ENCODE measurements around the gene AMPH.

Gene AMPH

GRCh38 chr7:38541440-38541839, 89.7 kb downstream of the AMPH start:
- Histone ChIP-seq H3K27me3 (ENCODE audit: insufficient read depth, low read depth) (no peaks in the 10 kb centered on the region), H3K27ac (no peak overlapping the region), H3K36me3 (ENCODE audit: insufficient read depth) (no peaks in the 10 kb centered on the region), H3K79me2 (ENCODE audit: insufficient read depth, low read depth) (no peaks in the 10 kb centered on the region), H2AFZ (ENCODE audit: low read depth) (no peak overlapping the region), H3K4me1 (ENCODE audit: low read depth, poor library complexity, severe bottlenecking) (no peaks in the 10 kb centered on the region), H3K4me2 (no peak overlapping the region), H3K9ac (no peak overlapping the region), H3K4me3 (IDR thresholded peaks at IDR 0.05; ENCODE audit: insufficient read depth, low read depth, low read length) (no peak overlapping the region), H4K20me1 (ENCODE audit: insufficient read depth) (no peaks in the 10 kb centered on the region)
- no peak for TF ChIP-seq CTCF (conservative IDR thresholded peaks at IDR 0.05; ENCODE audit: low read depth, low read length)

DNA sequence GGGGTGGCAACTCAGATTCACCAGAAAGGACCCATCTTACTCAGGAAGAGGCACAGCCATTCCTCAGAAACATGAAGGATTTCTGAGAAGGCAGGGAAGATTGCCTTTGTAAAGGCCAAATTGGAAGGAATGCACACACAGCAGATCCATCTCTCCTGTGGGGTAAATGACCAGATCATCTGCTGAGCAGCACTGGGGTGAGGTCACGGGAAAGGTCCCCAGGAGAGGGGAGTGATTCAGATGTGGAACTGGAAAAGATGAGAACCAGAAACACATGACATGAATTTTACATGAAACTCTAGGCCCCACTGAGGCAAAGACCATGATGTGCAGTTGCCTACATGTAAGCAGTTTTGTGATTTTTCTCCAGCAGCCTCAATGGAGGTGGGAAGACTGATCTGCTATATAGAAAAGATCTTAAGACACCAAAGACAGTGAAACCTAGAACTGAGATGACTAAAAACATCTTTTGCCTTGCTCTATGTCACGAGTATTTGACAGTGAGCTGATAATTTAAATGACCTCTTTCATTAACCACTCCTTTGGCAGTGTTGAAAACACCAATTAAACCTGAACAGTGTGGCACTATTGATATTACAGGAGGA, 91.6 kb downstream of the AMPH start:
- H3K36me3 ChIP-seq (ENCODE audit: insufficient read depth): no peaks in the 10 kb centered on the region
- no peak overlapping the region for H2AFZ ChIP-seq (ENCODE audit: low read depth)
- H3K27ac ChIP-seq: no peak overlapping the region
- no peaks in the 10 kb centered on the region for H3K79me2 ChIP-seq (ENCODE audit: insufficient read depth, low read depth)
- no peaks in the 10 kb centered on the region for H3K4me1 ChIP-seq (ENCODE audit: low read depth, poor library complexity, severe bottlenecking)
- no peak overlapping the region for H3K9ac ChIP-seq
- TF ChIP-seq CTCF (conservative IDR thresholded peaks at IDR 0.05; ENCODE audit: low read depth, low read length): no peak
- no peaks in the 10 kb centered on the region for H3K27me3 ChIP-seq (ENCODE audit: insufficient read depth, low read depth)
- H3K4me3 ChIP-seq (IDR thresholded peaks at IDR 0.05; ENCODE audit: insufficient read depth, low read depth, low read length): no peak overlapping the region
- no peaks in the 10 kb centered on the region for H4K20me1 ChIP-seq (ENCODE audit: insufficient read depth)
- no peak overlapping the region for H3K4me2 ChIP-seq

GRCh38 chr7:38535073-38535472, 96.1 kb downstream of the AMPH start:
- H3K9ac ChIP-seq: no peak overlapping the region
- H3K79me2 ChIP-seq (ENCODE audit: insufficient read depth, low read depth): no peaks in the 10 kb centered on the region
- H3K36me3 ChIP-seq (ENCODE audit: insufficient read depth): no peaks in the 10 kb centered on the region
- no peaks in the 10 kb centered on the region for H3K4me1 ChIP-seq (ENCODE audit: low read depth, poor library complexity, severe bottlenecking)
- no peak overlapping the region for H3K4me3 ChIP-seq (IDR thresholded peaks at IDR 0.05; ENCODE audit: insufficient read depth, low read depth, low read length)
- no peak overlapping the region for H2AFZ ChIP-seq (ENCODE audit: low read depth)
- no peaks in the 10 kb centered on the region for H4K20me1 ChIP-seq (ENCODE audit: insufficient read depth)
- no peak for TF ChIP-seq CTCF (conservative IDR thresholded peaks at IDR 0.05; ENCODE audit: low read depth, low read length)
- H3K4me2 ChIP-seq: no peak overlapping the region
- H3K27me3 ChIP-seq (ENCODE audit: insufficient read depth, low read depth): no peaks in the 10 kb centered on the region
- no peak overlapping the region for H3K27ac ChIP-seq

DNA sequence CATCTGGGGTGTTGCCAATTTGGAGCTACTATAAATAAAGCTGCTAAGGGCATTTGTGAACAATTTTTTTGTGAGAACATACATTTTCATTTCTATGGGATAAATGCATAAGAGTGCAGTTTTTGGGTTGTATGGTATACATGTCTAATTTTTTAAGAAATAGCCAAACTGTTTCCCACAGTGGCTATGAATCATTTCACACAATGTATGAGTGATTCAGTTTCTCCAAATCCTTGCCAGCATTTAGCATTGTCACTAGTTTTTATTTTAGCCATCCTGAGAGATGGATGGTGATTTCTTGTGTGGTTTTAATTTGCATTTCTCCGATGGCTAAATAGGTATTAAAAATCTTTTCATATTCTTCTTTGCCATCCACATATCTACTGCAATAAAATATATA, 105.3 kb downstream of the AMPH start:
- H3K27me3 ChIP-seq (ENCODE audit: insufficient read depth, low read depth): no peaks in the 10 kb centered on the region
- no peaks in the 10 kb centered on the region for H4K20me1 ChIP-seq (ENCODE audit: insufficient read depth)
- H3K4me1 ChIP-seq (ENCODE audit: low read depth, poor library complexity, severe bottlenecking): no peaks in the 10 kb centered on the region
- no peaks in the 10 kb centered on the region for H3K36me3 ChIP-seq (ENCODE audit: insufficient read depth)
- H2AFZ ChIP-seq (ENCODE audit: low read depth): no peak overlapping the region
- no peak overlapping the region for H3K4me3 ChIP-seq (IDR thresholded peaks at IDR 0.05; ENCODE audit: insufficient read depth, low read depth, low read length)
- H3K79me2 ChIP-seq (ENCODE audit: insufficient read depth, low read depth): no peaks in the 10 kb centered on the region
- no peak overlapping the region for H3K9ac ChIP-seq
- no peak overlapping the region for H3K27ac ChIP-seq
- H3K4me2 ChIP-seq: no peak overlapping the region
- no peak for TF ChIP-seq CTCF (conservative IDR thresholded peaks at IDR 0.05; ENCODE audit: low read depth, low read length)
